Esophagus mucosa (tissue), 1 donor: Measurements from ENCODE around the gene UNC5CL. TPM values are rescaled to one million over a fixed set of nuclear protein-coding genes. Genes with fewer than 3 reads are reported as not detected.
A peak's percentile ranks its signal among the peaks of the same experiment; 100 is the strongest.
"Not testable (repeated sequence)": the region's sequence is repeated elsewhere in the genome, so short reads cannot be mapped to it uniquely, and the experiment has no call there.

Source experiments
- ATAC-seq: fragments of 200-7000 bp; cut with Tn5 transposase; one replicate; pipeline ENCODE4 v1.9.1; 2020
- total RNA-seq: library from RNA; stranded (reverse); gene quantifications from one replicate; pipeline ENCODE4 v1.2.4, GENCODE V29; 2023
- donor health status: DM: yes; HTN: yes; CAD: no.

The UNC5CL gene
- total RNA-seq, 1 donor from 2014 or later: 0.56 TPM

- no peak for ATAC-seq
Observed at GRCh38 chr6:41038205-41038604, 816 bp downstream of the UNC5CL start.

DNA sequence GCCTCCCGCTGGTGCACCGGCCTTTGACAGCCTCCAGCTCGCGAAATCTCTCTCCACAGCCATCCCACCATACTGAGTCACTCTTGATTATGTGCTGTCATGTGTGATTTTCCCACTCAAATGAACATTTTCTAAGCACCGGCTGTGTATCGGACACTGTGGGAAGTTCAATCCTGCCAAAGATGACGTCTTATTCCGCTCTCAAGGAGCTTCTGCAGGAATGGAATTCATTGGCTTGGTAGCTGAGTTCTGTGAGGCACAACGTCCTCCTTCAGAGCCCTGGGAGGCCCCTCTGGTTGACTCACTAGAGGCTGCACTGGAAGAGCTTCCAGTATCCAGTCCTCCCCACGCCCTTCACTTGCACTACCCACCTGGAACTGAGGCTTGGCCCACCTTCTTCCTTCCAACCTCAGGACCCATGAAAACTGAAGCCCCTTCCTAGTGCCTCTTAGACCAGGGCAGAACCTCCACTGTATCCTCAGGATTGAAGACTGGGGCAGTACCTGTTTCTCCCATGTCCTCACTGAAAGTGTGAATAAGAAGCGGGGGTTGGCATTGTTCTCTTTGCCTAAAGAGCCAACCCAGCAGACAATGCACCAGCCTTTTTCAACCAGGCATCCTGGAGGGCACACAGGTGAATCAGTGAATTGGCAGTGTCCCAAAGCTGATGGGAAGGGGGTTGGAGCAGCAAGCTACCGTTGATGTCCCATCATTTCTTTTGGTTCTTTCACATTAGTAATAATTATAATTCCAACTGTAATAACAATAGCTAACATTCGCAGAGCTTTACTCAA lies 1.7 kb downstream of the UNC5CL start:
- no peak for ATAC-seq

GRCh38 chr6:41036601-41037000 lies 2.4 kb downstream of the UNC5CL start:
- peak; percentile 23 for ATAC-seq

DNA sequence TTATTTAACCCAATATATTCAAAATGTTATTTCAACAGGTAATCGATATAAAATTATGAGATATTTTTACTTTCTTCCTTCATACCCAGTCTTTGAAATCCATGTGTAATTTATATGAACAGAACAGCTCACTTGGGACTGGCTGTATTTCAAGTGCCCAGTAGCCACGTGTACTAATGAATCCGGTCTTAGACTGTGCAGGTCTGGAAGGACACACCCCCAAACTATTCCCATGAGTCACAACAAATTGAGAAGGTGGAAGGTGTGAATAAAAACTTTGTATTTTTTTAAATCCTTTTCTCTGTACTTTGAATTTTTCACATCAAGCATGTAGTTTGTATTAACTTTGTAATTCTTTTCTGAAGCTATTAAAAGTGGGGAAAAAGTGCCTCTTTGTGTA lies 2.8 kb downstream of the UNC5CL start:
- ATAC-seq: peak; percentile 68

- ATAC-seq: no peak
Observed at GRCh38 chr6:41033776-41034175, 5.2 kb downstream of the UNC5CL start.

- ATAC-seq: no peak
Observed at GRCh38 chr6:41032830-41033229, 6.2 kb downstream of the UNC5CL start.

GRCh38 chr6:41028561-41029412 lies 10.2 kb downstream of the UNC5CL start:
- ATAC-seq: peak; percentile 52

GRCh38 chr6:41027799-41028560 lies 11.0 kb downstream of the UNC5CL start:
- ATAC-seq: peak; percentile 90

DNA sequence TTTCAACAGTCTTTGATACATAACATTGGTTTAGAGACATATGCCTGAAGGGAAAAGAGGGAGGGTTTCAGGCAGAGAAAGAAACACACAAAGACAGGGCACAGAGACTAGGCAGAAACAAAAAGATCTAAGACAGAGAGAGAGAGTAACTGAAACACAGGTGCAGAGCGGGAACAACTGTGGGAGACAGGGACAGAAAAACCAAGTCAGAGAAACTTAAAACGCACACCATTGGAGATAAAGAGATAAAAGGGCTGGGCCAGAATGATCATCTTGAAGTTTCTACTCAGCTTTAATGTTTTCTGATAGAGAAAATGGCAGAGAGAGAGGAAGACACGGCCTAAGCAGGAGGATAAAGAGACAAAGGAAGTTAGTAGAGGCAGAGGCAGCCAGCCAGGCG lies 11.8 kb downstream of the UNC5CL start:
- no peak for ATAC-seq

DNA sequence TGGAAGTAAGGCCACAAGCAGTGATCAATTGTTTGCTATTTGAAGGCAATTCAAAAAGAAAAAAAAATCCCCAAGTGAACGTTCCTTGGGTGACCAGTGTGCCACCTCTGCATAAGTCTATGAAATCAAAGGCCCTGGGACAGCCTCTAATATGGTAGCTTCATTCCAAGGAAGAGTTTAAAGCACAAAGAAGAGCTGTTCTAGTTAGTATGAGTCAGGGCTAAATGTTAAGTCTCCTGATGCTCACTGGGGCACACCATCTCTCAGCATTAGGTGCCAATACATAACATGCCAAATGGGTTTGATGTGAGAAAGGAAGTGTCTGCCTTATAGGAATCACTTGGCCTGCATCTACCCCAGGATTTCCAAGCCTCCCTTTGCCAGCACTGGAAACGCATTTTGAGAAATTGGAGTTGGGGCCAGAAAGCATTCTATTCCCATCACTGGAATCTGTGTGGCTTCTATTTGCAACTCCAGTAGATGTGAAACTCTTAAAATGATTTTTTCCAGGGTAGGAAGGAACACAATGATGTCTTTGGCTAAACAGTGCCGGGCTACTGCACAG lies 13.0 kb downstream of the UNC5CL start:
- no peak for ATAC-seq

DNA sequence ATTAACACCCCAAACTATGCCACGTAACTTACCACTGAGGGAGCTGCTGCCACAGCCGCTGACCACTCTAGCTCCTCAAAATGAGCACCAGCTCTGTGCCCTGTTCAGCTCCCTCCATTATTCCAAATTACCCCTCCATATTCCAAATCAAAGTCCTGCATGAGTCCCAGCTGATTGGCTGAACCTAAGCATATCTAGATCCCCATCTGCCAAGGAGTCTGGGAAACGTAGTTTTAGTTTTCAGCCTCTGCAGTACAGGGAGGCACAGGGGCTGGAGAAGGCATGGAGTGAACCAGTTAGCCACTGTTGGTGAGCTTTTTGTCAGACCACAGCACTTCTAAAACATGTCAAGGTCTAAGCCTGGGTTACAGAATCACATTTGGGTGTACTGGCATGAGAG lies 15.9 kb downstream of the UNC5CL start:
- ATAC-seq: no peak

DNA sequence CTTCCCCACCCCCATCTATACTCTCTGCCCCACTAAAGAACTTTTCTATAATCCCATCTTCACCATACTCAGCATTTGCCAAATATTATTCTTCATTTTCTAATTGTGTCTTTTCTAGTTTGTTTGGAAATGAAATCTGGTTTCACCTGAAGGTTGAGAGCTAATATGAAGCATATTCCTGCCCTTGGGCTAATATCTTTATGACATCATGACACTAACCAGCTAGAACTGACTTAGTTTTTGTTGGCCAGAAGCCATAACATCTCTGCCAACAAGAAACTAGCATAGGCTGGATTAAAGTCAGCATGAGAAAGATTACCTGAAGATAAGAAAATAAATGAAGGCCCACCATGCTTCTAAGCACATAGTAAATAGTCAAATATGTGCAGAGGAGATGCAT lies 16.7 kb downstream of the UNC5CL start:
- peak; percentile 48 for ATAC-seq

- peak; percentile 38 for ATAC-seq
Observed at GRCh38 chr6:41021832-41022231, 17.2 kb downstream of the UNC5CL start.

- ATAC-seq: no peak
Observed at GRCh38 chr6:41017663-41018062, 21.4 kb downstream of the UNC5CL start.

GRCh38 chr6:41015860-41016259 lies 23.2 kb downstream of the UNC5CL start:
- not testable (repeated sequence) for ATAC-seq

GRCh38 chr6:41014780-41015179 lies 24.2 kb downstream of the UNC5CL start:
- ATAC-seq: no peak

DNA sequence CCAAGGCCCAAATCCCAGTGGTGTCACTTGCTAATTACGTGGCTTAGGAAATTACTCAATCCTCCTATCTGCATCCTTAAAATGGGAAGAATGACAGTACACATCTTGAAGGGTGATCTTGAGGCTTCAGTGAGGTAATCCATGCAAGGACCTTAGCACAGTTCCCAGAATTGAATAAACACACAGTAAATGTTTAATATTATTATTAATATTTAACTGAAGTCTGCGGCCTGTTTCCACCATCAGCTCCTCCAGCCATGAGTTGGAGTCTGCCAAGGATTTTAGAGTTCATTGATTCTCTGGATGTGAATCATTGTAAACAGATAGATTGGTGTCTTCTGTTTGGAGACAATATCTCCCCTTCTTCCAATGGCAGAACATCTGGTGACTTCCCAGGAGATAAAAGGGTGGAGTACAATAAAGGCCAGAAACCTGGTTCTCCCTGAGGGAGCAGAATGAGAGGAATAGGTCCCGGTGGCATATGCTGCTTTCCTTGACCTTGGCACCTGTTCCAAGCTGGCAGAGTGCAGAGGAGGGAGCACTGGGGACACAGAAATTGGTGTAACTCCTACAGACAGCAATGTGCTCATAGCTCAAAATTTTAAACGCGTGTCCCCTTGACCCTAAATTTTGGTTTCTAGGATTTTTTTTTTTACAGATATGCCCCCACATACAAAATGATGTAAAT lies 25.4 kb downstream of the UNC5CL start:
- ATAC-seq: no peak

- no peak for ATAC-seq
Observed at GRCh38 chr6:41011673-41012072, 27.3 kb downstream of the UNC5CL start.

GRCh38 chr6:41009669-41010068 lies 29.4 kb downstream of the UNC5CL start:
- ATAC-seq: no peak

- ATAC-seq: no peak
Observed at GRCh38 chr6:41008011-41008410, 31.0 kb downstream of the UNC5CL start.

GRCh38 chr6:41006980-41007379 lies 32.0 kb downstream of the UNC5CL start:
- not testable (repeated sequence) for ATAC-seq

- peak; percentile 38 for ATAC-seq
Observed at GRCh38 chr6:41006217-41006616, 32.8 kb downstream of the UNC5CL start.
